K562 (cell line): ENCODE data around the gene APOO. TPM values are rescaled to one million over a fixed set of nuclear protein-coding genes. Genes with fewer than 3 reads are reported as not detected.

Experiments used
- BMI1 ChIP-seq: fragments of 150-350 bp; IDR thresholded peaks from 2 replicates; pipeline ENCODE4 v1.6.1; 2014; ENCODE audit warnings: low read length
- BRF1 ChIP-seq: IDR thresholded peaks from 3 replicates; pipeline ENCODE4 v1.6.1; 2011; ENCODE audit warnings: borderline replicate concordance, mild to moderate bottlenecking; ENCODE audit not compliant: insufficient read length; ENCODE audit errors: extremely low read depth
- CBFA2T2 ChIP-seq: fragments of 450-650 bp; conservative IDR thresholded peaks from 2 replicates; pipeline ENCODE4 v1.6.1; 2017; ENCODE audit warnings: mild to moderate bottlenecking
- CEBPG ChIP-seq, 3 experiments: fragments of 200-800 bp in 1 of 3; sonication (Bioruptor generic) in 1 of 3; sonication (generic) in 1 of 3; formaldehyde crosslinking in 1 of 3; IDR thresholded peaks in 2 of 3; conservative IDR thresholded peaks in 1 of 3; 2 replicates each; pipeline versions ENCODE4 v1.6.1 to v1.8.0; 2016 to 2022; ENCODE audit warnings: missing compliant biosample characterization in 2 of 3, missing genetic modification characterization in 2 of 3, mild to moderate bottlenecking in 1 of 3, missing genetic modification reagents in 1 of 3
- CHD1 ChIP-seq: fragments of 200-600 bp; sonication (generic); IDR thresholded peaks from one replicate; pipeline ENCODE4 v1.6.1; 2012; ENCODE audit warnings: mild to moderate bottlenecking, moderate library complexity, low read length, inconsistent platforms
- CSDE1 ChIP-seq, 2 experiments: fragments of 450-650 bp; IDR thresholded peaks; 2 replicates each; pipeline ENCODE4 v1.6.1; 2016; ENCODE audit warnings: mild to moderate bottlenecking in 1 of 2
- CXXC5 ChIP-seq: fragments of 250-450 bp; sonication (Bioruptor Pico); IDR thresholded peaks from 2 replicates; pipeline ENCODE4 v1.8.0; 2022; ENCODE audit warnings: inconsistent platforms, mild to moderate bottlenecking, moderate library complexity
- EP300 ChIP-seq: IDR thresholded peaks from 2 replicates; pipeline ENCODE4 v1.6.1; 2012; ENCODE audit warnings: low read length, improper control_type of control experiment
- MCM7 ChIP-seq, 2 experiments: fragments of 450-650 bp; IDR thresholded peaks; 2 replicates each; pipeline ENCODE4 v1.6.1; 2016 to 2018
- PPARD ChIP-seq: fragments of 250-450 bp; sonication (Bioruptor Pico); IDR thresholded peaks from 2 replicates; pipeline ENCODE4 v1.8.0; 2022; ENCODE audit warnings: inconsistent platforms, mild to moderate bottlenecking, moderate library complexity
- RHOXF2B ChIP-seq: fragments of 250-450 bp; sonication (Bioruptor Pico); conservative IDR thresholded peaks from 2 replicates; pipeline ENCODE4 v1.5.1; 2021
- SMAD2 ChIP-seq: fragments of 150-350 bp; IDR thresholded peaks from 2 replicates; pipeline ENCODE4 v1.6.1; 2014; ENCODE audit warnings: low read depth, mild to moderate bottlenecking, low read length
- TEAD1 ChIP-seq, 2 experiments: fragments of 450-650 bp in 1 of 2; sonication (generic) in 1 of 2; formaldehyde crosslinking; IDR thresholded peaks; 2 replicates each; pipeline versions ENCODE4 v1.4.0 to v1.8.0; 2020 to 2022; ENCODE audit warnings: mild to moderate bottlenecking in 2 of 2, missing genetic modification reagents in 1 of 2
- TGIF2 ChIP-seq: sonication (generic); formaldehyde crosslinking; IDR thresholded peaks from 2 replicates; pipeline ENCODE4 v1.8.1; 2022; ENCODE audit warnings: mild to moderate bottlenecking, missing genetic modification reagents, moderate library complexity
- ZNF197 ChIP-seq: fragments of 200-800 bp; sonication (Bioruptor generic); IDR thresholded peaks from 2 replicates; pipeline ENCODE4 v1.6.1; 2016; ENCODE audit warnings: low read depth, missing genetic modification characterization, missing compliant biosample characterization
- polyA plus RNA-seq, 8 experiments: library from polyadenylated mRNA; depleted of rRNA in 4 of 8; stranded (reverse) in 5 of 8; unstranded in 3 of 8; fragments of >200 nt; fragmentation: Nextera tagmentation in 2 of 8; fragmentation: Illumina TruSeq in 1 of 8; extraction: Ambion mirVana in 2 of 8; extraction: Trizol in 1 of 8; gene quantifications; 2 replicates each; pipeline versions ENCODE4 v1.2.1 to v1.2.3, GENCODE V29; 2011 to 2014; ENCODE audit warnings: inconsistent platforms in 1 of 8, missing spikeins in 1 of 8
- total RNA-seq, 7 experiments: library from RNA; depleted of rRNA in 6 of 7; stranded (reverse); fragments of >200 nt in 6 of 7; fragmentation: Illumina TruSeq in 2 of 7; extraction: Trizol in 2 of 7; gene quantifications; 2 replicates each; pipeline versions ENCODE4 v1.2.1 to v1.2.3, GENCODE V29; 2011 to 2021; ENCODE audit warnings: low replicate concordance in 1 of 7
- TF ChIP-seq, protein P1 (sequence below): sonication (generic); formaldehyde crosslinking; IDR thresholded peaks from 2 replicates; pipeline ENCODE4 v1.5.0; 2020; ENCODE audit warnings: missing genetic modification reagents
- TF ChIP-seq, protein P2 (sequence below): fragments of 250-450 bp; sonication (Bioruptor Pico); IDR thresholded peaks from 2 replicates; pipeline ENCODE4 v1.4.0; 2020
- TF ChIP-seq, protein P3 (sequence below): fragments of 200-400 bp; formaldehyde crosslinking; IDR thresholded peaks from 2 replicates; pipeline ENCODE4 v1.6.1; 2017; ENCODE audit warnings: mild to moderate bottlenecking, low read depth, low read length, moderate library complexity
- TF ChIP-seq, protein P4 (sequence below), 2 experiments: fragments of 250-450 bp in 1 of 2; fragments of 450-650 bp in 1 of 2; sonication (Bioruptor Pico) in 1 of 2; IDR thresholded peaks; 2 replicates each; pipeline versions ENCODE4 v1.6.1 to v1.8.0; 2016 to 2021; ENCODE audit warnings: mild to moderate bottlenecking in 2 of 2, moderate library complexity in 2 of 2, missing compliant biosample characterization in 1 of 2, missing genetic modification characterization in 1 of 2
- TF ChIP-seq, protein P5 (sequence below): fragments of 450-650 bp; IDR thresholded peaks from 2 replicates; pipeline ENCODE4 v1.6.1; 2016; ENCODE audit warnings: antibody characterized with exemption
- TF ChIP-seq, protein P6 (sequence below): sonication (generic); formaldehyde crosslinking; IDR thresholded peaks from 2 replicates; pipeline ENCODE4 v1.8.0; 2022; ENCODE audit warnings: missing genetic modification reagents, mild to moderate bottlenecking, borderline replicate concordance

APOO gene
- total and polyA plus RNA-seq, 9 of the 15 experiments (the other 6 are each of a cell fraction or from before 2014, with no cell fraction given) = 37.3 to 76.4 (median 60.8) TPM

DNA sequence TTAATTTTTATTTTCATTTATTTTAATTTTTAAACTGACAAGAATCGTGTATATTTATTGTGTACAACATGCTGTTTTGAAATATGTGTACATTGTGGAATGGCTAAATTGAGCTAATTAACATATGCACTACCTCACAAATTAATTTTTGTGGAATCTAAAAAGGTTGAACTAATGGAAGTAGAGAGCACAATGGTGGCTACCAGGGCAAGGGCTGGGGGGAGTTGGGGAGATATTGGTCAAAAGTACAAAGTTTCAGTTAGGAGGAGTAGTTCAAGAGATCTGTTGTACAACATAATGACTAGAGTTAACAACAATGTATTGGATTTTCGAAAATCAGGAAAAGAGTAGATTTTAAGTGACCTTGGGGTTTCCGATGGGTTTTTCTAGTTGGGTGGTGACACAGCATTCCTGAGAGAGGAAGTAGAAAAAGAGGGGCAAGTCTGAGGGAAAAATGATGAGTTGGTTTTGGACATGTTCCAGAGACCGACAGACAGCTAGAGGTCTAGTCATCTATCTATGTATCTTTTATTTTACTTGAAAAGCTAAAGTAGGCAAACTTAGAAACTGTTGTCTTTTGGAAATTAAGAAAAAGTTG is 23.2 kb downstream of the APOO start (continued):
- TF ChIP-seq PPARD (no peak), MCM7 (IDR thresholded peaks at IDR 0.05) (no peak), TGIF2 (CRISPR knock-in tag) (no peak), BRF1 (no peak), EP300 (peak; percentile 64), CEBPG (CRISPR knock-in tag; IDR thresholded peaks at IDR 0.05) (no peak), CEBPG (tag; conservative IDR thresholded peaks at IDR 0.05 in 1 of 2, IDR thresholded peaks at IDR 0.05 in 1 of 2) (no peak), CBFA2T2 (no peak), TEAD1 (CRISPR knock-in tag; IDR thresholded peaks at IDR 0.05) (no peak), CHD1 (no peak), CXXC5 (no peak), SMAD2 (no peak), ZNF197 (no peak), BMI1 (no peak), CSDE1 (IDR thresholded peaks at IDR 0.05) (no peak), RHOXF2B (no peak)
- TF ChIP-seq, protein P1, sequence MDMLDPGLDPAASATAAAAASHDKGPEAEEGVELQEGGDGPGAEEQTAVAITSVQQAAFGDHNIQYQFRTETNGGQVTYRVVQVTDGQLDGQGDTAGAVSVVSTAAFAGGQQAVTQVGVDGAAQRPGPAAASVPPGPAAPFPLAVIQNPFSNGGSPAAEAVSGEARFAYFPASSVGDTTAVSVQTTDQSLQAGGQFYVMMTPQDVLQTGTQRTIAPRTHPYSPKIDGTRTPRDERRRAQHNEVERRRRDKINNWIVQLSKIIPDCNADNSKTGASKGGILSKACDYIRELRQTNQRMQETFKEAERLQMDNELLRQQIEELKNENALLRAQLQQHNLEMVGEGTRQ (CRISPR knock-in tag) = no peak
- TF ChIP-seq, protein P2, sequence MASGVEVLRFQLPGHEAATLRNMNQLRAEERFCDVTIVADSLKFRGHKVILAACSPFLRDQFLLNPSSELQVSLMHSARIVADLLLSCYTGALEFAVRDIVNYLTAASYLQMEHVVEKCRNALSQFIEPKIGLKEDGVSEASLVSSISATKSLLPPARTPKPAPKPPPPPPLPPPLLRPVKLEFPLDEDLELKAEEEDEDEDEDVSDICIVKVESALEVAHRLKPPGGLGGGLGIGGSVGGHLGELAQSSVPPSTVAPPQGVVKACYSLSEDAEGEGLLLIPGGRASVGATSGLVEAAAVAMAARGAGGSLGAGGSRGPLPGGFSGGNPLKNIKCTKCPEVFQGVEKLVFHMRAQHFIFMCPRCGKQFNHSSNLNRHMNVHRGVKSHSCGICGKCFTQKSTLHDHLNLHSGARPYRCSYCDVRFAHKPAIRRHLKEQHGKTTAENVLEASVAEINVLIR (CRISPR knock-in tag) = no peak
- TF ChIP-seq, protein P3, sequence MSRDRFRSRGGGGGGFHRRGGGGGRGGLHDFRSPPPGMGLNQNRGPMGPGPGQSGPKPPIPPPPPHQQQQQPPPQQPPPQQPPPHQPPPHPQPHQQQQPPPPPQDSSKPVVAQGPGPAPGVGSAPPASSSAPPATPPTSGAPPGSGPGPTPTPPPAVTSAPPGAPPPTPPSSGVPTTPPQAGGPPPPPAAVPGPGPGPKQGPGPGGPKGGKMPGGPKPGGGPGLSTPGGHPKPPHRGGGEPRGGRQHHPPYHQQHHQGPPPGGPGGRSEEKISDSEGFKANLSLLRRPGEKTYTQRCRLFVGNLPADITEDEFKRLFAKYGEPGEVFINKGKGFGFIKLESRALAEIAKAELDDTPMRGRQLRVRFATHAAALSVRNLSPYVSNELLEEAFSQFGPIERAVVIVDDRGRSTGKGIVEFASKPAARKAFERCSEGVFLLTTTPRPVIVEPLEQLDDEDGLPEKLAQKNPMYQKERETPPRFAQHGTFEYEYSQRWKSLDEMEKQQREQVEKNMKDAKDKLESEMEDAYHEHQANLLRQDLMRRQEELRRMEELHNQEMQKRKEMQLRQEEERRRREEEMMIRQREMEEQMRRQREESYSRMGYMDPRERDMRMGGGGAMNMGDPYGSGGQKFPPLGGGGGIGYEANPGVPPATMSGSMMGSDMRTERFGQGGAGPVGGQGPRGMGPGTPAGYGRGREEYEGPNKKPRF = no peak
- TF ChIP-seq, protein P4, sequence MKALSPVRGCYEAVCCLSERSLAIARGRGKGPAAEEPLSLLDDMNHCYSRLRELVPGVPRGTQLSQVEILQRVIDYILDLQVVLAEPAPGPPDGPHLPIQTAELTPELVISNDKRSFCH (CRISPR knock-in tag; IDR thresholded peaks at IDR 0.05) = no peak
- TF ChIP-seq, protein P4 (tag; IDR thresholded peaks at IDR 0.05) = no peak
- TF ChIP-seq, protein P5, sequence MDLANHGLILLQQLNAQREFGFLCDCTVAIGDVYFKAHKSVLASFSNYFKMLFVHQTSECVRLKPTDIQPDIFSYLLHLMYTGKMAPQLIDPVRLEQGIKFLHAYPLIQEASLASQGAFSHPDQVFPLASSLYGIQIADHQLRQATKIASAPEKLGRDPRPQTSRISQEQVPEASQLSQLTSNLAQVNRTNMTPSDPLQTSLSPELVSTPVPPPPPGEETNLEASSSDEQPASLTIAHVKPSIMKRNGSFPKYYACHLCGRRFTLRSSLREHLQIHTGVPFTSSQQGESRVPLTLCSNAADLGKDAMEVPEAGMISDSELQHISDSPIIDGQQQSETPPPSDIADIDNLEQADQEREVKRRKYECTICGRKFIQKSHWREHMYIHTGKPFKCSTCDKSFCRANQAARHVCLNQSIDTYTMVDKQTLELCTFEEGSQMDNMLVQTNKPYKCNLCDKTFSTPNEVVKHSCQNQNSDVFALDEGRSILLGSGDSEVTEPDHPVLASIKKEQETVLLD = no peak
- TF ChIP-seq, protein P6, sequence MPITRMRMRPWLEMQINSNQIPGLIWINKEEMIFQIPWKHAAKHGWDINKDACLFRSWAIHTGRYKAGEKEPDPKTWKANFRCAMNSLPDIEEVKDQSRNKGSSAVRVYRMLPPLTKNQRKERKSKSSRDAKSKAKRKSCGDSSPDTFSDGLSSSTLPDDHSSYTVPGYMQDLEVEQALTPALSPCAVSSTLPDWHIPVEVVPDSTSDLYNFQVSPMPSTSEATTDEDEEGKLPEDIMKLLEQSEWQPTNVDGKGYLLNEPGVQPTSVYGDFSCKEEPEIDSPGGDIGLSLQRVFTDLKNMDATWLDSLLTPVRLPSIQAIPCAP (CRISPR knock-in tag) = no peak
